HG03175 (cell line): ENCODE data around the gene FAM174C.

Source experiments
- ATAC-seq: cut with Tn5 transposase; IDR thresholded peaks from one replicate; pipeline ENCODE4 v1.9.1; 2021; ENCODE audit warnings: mild to moderate bottlenecking, moderate library complexity; ENCODE audit not compliant: unreplicated experiment

FAM174C gene

GRCh38 chr19:1271528-1272422 is 3.6 kb upstream of the FAM174C start:
- no peak for ATAC-seq

GRCh38 chr19:1272423-1273262 is 2.7 kb upstream of the FAM174C start:
- ATAC-seq, result no peak

GRCh38 chr19:1273263-1274041 is 1.9 kb upstream of the FAM174C start:
- no peak for ATAC-seq

GRCh38 chr19:1274081-1274851 is 1.1 kb upstream of the FAM174C start:
- no peak for ATAC-seq

GRCh38 chr19:1274852-1275259 is 474 bp upstream of the FAM174C start:
- ATAC-seq, result no peak

- ATAC-seq, result no peak
Measured at GRCh38 chr19:1275976-1276627, 772 bp downstream of the FAM174C start.

- no peak for ATAC-seq
Measured at GRCh38 chr19:1276628-1277022, 1.3 kb downstream of the FAM174C start.

GRCh38 chr19:1277061-1277460 is 1.7 kb downstream of the FAM174C start:
- no peak for ATAC-seq

GRCh38 chr19:1278074-1278473 is 2.7 kb downstream of the FAM174C start:
- no peak for ATAC-seq

- no peak for ATAC-seq
Measured at GRCh38 chr19:1278713-1279660, 3.7 kb downstream of the FAM174C start.

- no peak for ATAC-seq
Measured at GRCh38 chr19:1279782-1280341, 4.5 kb downstream of the FAM174C start.

- ATAC-seq, result no peak
Measured at GRCh38 chr19:1280636-1281568, 5.6 kb downstream of the FAM174C start.

GRCh38 chr19:1281569-1282287 is 6.4 kb downstream of the FAM174C start:
- ATAC-seq, result no peak

- ATAC-seq, result no peak
Measured at GRCh38 chr19:1282588-1283206, 7.4 kb downstream of the FAM174C start.

GRCh38 chr19:1283207-1283916 is 8.0 kb downstream of the FAM174C start:
- no peak for ATAC-seq

GRCh38 chr19:1283917-1284292 is 8.6 kb downstream of the FAM174C start:
- no peak for ATAC-seq
